GM21360 (cell line): Measurements from ENCODE around the gene CST7.
A peak's percentile ranks its signal among the peaks of the same experiment; 100 is the strongest.

ENCODE experiments used
- ATAC-seq: cut with Tn5 transposase; IDR thresholded peaks from one replicate; pipeline ENCODE4 v1.9.1; 2021; ENCODE audit warnings: mild to moderate bottlenecking, moderate library complexity; ENCODE audit not compliant: unreplicated experiment

Gene CST7

DNA sequence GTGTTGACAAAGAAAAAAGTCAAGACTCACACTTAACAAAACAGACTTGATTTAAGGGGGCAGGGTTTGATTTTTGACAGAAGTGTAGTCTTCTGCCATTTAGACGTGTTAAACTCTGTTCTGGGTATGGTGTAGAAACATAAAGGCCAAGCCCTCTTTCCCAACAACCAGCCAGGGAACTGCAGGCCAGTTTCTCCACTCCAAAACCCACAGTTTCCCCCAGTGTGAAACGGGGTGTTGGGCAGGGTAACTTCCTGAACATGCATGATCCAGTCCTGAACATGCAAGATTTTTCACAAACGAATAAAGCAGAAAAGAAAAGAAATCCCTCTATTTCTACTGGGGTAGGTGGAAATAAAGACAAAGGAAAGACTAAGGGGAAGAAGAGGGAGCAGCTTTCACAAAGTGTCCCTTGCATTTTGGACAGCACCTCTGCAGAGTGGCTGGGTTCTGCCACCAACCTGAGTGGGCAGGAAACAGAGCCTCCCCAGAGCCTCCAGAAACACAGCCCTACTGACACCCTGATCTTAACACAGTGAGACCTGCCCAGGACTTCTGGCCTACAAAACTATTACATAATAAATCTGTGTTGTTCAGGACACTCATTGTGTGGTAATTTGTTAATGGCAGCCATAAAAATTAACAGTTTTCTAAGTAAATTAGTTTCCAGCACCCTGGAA, 36.0 kb downstream of the CST7 start:
- ATAC-seq: no peak

DNA sequence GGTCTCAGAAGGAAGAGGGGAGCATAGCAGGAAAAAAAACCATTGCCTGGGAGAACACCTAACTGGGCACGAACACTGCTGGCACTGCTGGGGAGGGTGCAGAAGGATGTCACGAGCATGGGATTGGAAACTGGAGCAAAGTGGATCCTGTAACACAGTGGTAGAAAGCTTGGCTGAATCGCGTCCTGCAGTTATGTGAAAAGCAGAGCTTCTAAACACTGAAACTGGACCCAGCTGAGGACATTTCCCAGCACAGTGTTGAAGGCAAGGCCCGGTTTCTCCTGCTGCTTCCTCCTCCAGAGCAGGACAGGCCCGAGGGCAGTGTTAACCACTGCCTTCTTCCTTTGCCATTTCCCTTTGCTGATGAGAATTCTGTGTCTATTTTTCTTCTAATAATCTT, 36.7 kb downstream of the CST7 start:
- ATAC-seq: no peak

DNA sequence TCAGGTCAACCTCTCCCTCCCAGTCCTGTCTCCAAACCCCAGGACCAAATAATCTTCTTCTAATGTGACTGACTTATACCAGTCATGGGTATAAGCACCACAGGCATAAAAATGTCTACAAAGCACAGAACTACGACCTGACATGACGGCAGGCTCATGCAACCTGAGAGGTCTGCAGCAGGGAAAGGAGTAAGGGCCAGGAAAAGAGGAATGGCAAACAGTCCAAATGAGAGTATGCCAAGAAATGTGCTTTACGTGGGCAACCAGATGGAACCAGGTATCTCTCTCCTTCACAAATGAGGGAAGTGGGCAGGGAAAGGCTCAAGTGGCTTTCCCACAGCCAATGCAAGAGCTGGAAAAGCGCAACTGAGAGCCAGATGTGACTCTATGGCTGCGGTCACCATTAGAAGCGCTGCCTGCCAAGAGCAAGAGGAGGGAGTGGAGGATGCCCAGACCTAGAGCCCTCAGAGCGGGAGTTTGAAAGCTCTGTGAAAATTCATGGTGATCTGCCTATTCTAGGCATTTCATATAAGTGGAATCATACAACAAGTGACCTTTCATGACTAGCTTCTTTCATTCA, 37.5 kb downstream of the CST7 start:
- no peak for ATAC-seq

DNA sequence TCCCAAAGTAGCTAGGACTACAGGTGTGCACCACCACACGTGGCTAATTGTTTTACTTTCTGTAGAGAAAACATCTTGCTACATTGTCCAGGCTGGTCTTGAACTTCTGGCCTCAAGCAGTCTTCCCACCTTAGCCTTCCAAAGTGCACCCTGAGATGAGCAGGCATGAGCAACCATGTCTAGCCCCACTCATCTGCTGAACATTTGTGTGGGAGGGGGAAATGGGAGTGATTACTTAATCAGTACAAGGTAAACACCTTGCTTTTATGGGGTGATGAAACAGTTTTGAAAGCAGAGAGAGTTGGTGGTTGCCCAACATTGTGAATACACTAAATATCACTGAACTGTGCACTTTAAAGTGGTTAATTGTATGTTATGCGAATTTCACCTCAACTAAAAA, 38.2 kb downstream of the CST7 start:
- ATAC-seq: no peak

DNA sequence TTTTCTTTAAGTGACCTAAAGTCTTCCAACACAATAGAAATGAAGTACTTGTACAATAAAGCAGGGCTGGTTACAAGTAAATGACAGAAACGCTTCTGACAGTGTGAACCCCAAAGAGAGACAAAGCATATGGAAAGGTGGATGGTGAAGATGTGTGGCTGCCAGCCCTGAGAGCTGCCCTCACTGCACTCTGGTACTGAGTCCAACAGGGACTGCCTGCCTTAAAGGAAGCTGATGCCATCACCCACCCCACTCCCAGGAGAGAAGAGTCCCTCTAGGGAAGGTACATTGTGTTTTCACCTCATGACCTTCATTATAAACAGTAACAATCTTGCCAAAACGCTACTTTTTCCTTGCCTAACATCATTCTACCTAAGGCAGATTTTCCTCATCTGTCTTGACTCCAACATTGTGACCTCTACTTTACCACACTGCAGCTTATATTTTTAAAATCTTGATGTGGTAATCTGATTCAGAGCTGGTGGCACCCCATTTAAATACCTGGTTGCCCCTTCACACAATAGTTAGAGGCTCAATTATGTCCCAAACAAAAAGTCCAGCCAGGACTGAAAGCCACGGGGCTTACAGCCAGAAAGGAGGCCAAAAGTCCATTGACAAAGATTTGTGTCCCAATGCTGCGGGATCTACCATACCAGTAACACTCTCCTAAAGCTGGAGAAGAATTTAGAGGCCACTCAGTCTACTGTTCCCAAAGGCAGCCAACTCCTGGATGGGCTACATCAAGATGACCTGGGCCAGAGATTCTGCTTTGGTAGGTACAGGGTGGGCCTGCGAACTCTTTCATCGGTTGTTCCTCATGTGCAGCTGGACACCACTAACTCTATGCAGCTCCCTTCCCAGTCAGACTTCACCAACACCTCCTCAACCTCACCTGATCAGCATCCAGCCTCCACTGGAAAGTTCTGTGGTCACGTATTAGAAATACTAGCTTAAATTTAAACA, 39.1 kb downstream of the CST7 start:
- no peak for ATAC-seq

DNA sequence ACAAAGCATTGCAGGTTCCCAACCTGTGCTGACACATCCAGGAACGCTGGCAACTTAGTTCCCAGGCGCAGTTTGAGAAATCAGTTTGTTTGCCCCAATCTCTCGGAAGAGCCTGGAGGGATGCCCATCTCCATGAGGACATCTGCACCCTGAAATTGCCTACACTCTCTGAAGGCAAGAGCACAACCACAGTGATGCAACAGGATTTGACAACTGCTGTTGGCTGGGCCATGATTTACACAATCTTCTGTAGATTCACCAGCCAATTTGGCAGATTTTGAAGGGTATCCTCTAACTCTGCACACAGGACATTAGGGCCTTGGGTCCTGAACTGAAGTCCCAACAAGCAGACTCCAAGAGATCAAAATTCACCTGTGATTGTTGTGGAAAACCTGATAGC, 40.1 kb downstream of the CST7 start:
- no peak for ATAC-seq

DNA sequence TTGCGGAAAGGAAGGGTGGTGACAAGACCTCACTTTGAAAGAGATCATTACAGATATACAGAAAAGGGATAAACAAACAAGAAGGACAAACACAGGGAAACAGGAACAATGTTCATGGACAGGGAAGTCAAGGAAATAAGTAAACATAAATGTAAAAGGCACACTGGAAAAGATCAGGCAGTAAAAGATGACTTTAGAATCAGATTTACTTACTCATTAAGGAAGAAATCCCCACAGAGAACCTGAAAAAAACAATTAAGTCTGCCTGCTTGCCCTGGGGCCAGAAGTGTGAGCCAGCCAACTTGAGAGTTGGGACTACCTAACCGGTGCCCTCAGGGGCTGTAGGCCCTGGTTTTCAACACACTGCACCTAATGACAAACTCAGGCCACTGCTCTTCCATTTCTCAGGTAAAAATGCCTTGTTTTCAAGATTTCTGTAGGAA, 41.8 kb downstream of the CST7 start:
- no peak for ATAC-seq

DNA sequence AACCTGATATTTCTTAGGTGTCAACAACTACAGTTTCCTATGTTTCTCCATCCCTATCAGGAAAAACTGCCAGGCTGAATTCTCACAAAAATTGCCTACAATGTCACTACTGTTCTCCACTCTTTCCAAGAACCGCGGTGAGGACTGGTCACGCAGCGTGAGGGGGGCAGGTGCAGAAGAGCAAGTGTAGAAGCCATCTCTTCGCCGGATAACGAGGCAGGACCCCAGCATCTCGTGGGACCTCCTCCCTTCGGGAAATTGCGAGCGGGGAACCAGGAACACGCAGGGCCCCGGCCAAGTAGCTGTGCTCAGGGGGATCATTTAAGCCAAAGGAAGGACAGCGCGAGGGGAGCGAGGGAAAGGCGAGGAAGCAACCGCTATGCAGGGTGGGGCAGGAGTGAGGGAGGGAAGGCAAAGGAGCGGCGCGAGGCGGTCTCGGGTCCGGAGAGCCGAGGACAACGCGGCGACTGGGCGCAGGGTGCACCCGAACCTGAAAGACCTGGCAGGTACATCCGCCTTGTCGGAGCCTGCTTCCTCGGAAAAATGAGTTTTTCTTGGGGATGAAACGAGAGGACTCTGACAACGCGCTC, 42.9 kb downstream of the CST7 start:
- peak; percentile 21 for ATAC-seq

DNA sequence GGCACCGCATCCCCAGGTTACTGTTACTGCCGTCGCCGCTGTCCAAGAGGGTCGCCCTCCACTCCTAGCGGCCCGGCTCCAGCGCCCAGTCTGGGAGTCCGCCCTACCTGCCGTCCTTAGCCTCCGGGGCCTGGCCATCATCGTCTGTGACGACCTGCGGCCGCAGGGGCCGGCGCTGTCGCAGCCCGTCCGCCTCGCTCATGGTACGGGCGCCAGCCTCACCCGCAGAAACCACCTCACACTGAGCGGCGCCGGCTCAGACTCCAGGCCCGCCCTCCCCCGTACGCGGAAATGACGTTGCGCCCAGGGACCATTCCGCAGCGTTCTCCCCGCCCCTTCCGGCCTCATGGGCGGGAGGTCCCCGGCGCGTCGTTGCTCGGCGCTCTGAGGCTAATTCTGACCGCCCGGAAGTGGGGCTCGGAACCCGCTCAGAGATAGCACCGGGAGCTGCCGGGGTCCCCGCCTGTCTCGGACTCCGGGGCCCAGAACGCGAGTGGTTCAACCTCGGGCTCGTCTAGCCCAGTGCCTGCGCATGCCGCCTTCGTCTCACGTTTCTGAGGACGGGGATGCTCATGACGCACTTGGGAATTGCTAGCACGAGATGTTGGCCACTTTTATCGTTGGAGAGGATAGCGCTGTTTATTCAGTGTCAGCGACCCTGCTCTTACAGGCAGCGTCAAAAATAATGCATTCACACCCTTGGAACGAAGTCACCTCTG, 43.6 kb downstream of the CST7 start, which contains the start of gene APMAP:
Gene APMAP (minus strand): TSS at position 265 of the 719 bp plus-strand sequence. CDS start 63 bp downstream, at position 202.
- ATAC-seq: peak; percentile 94

DNA sequence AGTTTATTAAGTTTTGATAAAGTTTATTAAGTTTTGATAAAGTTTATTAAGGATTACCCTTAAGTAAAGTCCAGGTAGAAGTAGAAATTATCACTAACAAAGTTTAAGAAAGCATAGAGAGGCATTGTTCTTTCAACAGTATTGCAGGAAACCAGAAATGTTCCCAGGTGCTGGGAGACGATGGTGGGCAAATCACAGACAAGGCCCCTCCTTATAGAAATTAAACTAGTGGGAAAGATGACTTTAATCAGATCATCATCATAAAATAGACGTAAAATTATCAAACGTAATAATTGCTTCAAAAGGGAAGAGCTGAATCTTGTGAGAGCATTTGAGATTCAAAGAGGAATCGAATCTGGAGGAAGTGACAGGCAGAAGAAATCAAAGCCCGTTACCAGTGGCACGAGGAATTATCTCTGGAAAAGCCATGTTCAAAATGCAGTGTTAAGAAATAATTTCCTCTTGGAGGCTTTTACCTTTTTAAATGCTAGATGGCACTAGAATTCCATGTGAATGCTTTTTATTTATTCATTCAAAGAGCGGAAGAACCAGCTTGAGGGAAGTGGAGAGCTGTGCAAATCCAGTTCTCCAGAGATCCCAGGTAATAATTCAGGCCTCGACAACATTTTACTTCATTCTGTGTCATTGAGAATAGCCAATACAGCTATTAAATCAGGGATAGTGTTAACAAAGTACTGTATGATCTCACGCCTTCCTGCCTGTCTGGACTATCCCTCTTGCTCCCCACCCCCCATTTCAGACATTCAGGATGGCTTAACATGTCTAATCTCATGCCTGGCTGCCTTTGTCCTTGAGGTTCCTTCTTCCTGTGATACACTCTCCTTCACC, 44.5 kb downstream of the CST7 start:
- ATAC-seq: no peak

DNA sequence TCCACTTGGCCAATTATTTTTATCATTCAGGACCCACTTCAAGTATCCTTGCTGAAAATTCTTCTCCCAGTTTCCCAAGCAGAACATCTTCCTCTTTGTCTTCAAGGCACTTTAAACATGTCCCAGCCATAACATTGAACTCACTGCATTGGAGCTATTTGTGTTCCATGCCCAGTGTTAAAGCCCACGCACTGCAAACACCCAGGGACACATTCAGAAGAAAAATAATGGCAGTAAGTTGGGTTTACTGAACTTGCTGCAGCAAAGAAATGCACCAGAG, 45.1 kb downstream of the CST7 start:
- no peak for ATAC-seq

DNA sequence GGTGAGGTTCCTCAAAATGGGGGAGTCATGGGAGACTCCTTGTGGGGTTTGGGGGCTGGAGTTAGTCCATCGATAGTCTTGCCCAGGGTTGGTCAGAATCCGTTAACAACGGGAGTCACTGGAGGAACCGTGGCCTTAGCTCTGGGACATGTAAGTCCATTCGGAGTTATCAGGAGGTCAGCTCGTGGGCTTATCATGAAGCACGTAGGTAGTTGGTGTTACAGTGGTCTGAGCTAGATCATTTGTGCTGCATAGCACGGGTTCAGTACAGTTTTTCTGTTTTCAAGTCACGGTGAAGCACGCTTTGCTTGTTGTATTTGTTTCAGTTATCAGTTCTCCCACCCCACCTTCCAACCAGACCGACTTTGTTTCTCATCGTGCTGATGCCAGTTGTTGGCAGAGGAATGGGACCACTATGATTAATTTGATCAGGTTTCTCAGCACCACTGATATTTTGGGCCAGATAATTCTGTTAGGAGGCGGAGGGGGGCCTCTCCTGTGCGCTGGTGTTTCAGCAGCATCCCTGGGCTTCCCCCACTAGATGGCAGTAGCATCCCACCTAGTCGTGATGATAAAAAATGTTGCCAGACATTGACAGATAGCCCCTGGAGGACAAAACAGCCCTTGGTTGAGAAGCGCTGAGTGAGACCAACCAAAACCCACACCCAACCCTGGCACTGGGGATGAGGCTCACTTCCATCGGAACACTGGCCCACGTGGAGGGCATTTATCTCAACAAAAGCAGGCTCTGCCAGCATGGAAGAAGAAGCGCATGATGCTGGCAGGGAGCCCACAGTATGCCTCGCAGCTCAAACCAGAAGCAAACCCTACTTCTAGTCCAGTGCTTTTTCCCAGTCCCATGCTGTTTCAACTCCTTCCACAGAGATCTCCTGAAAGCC, 45.6 kb downstream of the CST7 start:
- ATAC-seq: no peak

DNA sequence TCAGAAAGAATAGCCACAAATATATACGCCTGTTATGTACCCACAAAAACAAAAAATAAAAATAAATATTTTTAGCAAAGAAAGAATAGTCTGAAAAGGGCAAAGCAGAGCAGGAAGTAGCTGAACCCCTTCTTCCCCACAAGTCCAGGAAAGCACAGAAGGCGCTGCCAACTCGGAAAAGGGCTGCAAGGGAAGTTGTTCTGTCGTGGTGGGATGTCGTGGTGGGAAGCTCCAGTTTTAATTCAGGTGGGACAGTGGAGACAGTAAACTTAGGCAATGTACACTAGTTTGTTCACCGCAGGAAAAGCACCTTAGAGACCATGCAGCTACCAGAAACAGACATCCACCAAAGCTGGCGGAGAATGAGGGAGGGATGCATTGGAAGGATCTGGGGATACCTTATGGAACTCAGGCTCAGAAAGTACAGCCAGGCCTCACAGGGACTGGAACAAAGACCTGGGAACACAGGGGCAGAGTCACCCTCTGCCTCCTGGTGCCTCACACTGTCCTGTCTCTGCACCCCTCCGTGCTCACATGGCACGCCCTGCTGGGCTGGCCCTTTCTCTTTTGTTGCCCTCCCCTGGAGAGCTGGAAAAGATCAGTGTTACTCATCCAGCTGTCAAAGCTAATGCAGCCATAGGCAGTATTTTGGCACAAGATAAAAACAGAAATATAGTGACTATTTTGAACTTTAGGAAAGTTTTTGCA, 46.8 kb downstream of the CST7 start:
- no peak for ATAC-seq

DNA sequence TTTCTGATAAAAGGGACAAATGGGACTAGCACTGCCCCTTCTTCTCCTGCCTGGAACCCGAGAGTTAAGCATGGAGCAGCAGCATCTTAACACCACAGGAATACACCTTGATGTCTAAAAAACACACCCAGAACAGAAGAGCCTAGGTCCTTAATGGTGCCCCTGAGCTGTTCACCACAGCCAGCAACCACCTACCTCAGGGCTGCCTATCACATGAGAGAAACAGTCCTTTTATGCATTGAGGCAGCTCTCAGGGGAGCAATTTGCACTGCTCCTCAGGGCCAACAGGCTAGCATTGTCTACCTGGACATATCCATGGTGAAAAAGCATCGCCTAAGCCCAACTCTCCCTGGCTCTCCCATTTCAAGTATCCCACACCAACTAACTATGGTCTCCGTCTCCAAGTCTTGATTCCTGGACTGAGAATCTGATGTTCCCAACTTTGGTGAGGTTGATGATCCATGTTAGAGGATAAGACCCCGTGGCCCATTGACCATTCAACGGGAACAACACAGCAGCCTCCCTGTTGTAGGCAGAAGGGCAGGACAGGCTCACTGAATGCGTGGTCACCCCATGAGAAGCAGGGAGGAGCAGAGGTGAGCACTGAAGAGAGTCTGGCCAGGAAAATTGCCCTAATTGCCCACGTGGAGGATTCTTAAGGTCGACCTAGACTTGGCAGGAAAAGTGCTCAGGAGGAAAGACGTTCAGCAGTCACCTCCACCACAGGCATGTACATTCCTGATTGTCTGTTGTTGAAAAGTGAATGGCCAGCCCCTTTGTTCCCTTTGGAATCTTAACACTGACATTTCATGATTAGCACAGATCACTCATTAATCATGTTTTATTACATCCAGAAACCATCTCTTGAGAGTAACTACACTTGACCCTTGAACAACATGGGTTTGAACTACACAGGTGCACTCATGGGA, 47.6 kb downstream of the CST7 start:
- ATAC-seq: no peak

DNA sequence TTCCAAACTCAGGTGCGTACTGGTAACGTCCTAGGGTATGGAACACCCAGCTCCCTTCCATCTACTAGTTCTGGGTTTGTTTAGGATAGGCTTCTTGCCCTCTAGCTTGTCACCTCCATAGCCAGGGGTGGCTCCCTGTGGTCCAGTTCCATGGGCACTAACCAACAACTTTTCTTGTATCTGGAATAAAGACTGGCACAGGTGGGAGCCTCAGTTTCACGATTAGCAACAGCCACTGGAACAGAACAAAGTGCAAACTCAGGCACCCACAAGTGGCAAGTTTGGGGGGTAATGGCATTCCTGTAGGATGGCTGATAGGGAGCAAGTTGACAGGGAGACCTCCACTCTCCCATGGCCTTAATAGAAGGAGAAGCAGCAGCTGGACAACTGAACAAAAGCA, 49.1 kb downstream of the CST7 start:
- no peak for ATAC-seq

DNA sequence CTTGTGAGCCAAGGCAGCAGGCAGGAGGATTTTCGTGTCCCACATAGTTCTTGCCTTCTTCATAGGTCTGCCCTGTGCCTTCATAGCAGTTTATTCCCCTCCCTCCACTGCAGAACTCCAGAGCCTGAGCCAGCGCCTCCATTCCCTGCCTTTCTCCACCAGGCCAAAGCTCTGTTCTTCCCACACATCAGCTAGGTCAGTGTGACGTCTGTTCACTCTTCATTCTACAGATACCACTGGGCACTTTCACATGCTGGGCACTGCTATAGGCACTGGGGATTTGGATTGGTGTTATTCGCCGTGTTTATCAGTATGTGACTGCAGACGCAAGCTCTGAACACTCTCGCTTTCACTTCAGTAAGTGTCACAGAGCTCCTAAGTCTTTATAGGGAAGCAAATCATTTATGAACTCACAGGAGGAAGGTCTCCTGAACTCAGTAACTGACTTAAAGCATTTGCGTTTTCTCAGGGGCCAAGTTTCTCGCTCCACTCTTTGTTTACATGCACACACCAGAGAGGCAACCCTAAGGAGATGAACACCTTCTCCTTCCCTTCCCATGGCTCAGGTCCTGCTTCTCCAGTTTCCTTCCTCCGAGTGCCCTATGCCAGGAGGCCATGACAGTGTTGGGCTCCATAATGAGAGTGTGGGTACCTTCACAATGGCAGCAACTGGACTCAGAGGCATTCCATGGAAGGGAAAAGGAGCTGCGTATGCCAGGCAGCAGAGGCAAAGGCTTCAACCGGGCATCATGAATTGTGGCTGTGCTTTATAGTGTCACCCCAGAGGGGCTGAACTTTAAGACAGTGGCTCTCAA, 49.8 kb downstream of the CST7 start:
- no peak for ATAC-seq
